GM18909 (cell line): ENCODE results near the gene C9orf57.
"Not testable (repeated sequence)": the region's sequence is repeated elsewhere in the genome, so short reads cannot be mapped to it uniquely, and the experiment has no call there.

Experiments
- ATAC-seq: cut with Tn5 transposase; IDR thresholded peaks from one replicate; pipeline ENCODE4 v1.9.1; 2021; ENCODE audit warnings: mild to moderate bottlenecking; ENCODE audit not compliant: unreplicated experiment, poor library complexity

C9orf57 gene

DNA sequence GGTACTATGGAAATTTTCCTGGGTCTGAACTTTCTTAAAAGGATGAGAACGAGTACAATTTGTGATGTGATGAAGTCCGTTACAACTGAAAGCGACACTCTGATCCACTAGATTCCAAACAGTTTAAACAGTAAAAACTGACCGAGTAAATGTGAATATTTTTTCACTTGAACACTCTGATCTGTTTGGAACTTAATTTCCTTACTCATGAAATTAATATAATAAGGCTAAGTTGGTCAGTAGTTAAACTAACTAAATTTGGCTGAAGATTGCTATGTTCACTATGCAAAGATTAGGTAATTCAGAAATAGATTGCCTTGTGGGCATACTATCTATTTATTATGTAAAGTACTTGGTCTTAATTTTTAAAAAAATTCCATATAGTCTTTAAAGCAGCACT lies at the start of gene C9orf57:
Gene C9orf57, minus strand, starts transcription at position 101 of the 400 bp plus-strand sequence. CDS start 1,282 bp downstream, outside the sequence.
- no peak for ATAC-seq

- no peak for ATAC-seq
Observed at GRCh38 chr9:72102520-72102919, 42.1 kb upstream of the C9orf57 start.

DNA sequence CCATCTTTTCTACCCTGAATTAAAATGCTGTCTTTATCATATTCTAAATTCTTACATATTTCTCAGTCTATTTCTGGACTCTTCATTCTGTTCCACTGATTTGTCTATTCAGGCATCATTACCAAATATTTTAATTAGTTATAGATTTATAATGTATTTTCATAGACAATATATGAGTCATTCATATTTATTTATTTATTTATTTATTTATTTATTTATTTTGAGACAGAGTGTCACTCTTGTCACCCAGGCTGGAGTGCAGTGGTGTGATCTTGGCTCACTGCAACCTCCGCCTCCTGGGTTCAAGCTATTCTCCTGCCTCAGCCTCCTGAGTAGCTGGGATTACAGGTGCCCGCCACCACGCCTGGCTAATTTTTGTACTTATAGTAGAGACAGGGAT lies 35.1 kb upstream of the C9orf57 start:
- ATAC-seq: not testable (repeated sequence)

DNA sequence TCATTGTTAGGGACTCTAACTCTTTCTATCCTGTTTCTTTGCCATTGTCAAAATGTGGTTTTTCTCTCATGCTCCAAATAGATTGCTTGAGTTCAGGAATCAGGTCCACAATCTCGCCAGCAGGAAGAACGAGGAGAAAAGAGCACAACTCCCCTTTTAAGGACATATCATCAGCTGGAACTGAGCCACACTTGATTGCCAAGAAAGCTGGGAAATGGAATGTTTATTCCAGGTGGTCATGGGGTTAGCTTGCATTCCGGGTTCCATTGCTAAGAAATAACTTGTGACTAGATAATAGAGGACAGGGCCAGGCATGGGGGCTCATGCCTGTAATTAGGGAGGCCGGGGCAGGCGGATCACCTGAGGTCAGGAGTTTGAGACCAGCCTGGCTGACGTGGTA lies 32.4 kb upstream of the C9orf57 start:
- no peak for ATAC-seq

DNA sequence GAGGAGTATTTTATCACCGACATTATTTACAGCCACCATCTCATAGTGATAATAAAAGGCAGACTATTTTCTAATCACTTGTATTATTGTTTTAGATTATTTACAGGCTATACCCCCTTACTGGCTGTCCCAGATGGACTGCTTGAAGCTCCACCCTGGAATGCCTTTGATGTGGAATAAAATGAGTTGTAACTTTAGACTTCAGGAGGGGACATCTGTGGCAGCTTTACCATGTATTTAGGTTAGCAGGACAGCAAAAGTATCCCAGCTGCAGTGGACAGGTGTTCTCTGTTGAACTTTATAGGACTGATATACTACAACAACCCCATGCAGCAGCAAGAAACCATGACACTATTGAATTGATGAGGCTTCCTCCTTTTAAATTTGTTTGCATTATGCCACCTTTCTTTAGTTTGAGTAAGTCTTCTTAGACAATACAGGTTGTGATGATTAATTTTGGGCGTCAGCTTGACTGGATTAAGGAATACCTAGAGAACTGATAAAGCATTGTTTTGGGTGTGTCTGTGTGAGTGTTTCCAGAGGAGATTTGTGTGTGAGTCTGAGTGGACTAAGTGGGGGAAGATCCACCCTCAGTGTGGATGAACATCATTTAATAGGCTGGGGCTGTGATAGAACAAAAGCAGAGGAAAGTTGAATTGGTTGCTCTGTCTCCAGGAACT lies 29.2 kb upstream of the C9orf57 start:
- ATAC-seq: no peak

DNA sequence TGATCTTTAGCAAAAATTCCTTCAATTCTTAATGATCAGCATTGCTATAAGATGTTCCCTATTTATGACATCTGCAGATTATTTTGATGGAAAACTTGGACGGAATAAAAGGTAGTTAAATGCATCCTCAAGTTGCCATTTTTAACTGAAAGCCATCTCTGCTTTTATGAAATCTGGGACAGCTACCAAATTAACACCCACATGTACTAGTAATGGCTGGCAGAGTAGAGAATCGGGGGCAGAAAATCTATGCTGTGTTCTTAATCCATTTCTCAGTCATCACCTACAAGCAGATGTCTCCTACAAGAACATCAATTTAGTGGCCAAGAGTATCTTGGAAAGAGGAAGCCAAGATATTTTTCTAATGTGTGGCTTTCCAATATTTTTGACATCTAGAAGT lies 22.1 kb upstream of the C9orf57 start:
- no peak for ATAC-seq

- ATAC-seq: not testable (repeated sequence)
Observed at GRCh38 chr9:72074666-72075065, 14.3 kb upstream of the C9orf57 start.

GRCh38 chr9:72065076-72065475 lies 4.7 kb upstream of the C9orf57 start:
- ATAC-seq: no peak

DNA sequence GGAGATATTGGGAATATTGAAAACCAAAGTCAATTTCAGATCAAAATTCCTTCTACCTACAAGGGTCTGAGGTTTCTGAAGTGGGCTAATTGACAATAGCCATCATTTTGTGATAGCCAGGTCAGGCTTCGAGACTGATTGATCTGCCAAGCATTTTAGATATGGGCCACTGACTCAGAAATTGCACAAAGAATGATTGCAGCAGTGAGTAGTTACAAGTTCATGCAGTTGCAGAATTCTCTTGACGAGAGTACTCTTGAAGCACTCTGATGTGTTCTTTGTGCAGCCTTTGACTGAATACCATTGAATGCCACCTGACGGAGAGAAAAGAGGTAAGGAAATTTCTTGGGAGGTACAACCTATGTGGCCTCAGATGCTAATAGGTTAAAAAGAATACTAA lies 8.3 kb downstream of the C9orf57 start:
- ATAC-seq: no peak

GRCh38 chr9:72048850-72049249 lies 11.6 kb downstream of the C9orf57 start:
- ATAC-seq: no peak

- ATAC-seq: no peak
Observed at GRCh38 chr9:72046630-72047456, 13.6 kb downstream of the C9orf57 start.

- no peak for ATAC-seq
Observed at GRCh38 chr9:72044095-72044494, 16.3 kb downstream of the C9orf57 start.

- ATAC-seq: no peak
Observed at GRCh38 chr9:72043576-72043975, 16.8 kb downstream of the C9orf57 start.

- no peak for ATAC-seq
Observed at GRCh38 chr9:72042928-72043327, 17.5 kb downstream of the C9orf57 start.

DNA sequence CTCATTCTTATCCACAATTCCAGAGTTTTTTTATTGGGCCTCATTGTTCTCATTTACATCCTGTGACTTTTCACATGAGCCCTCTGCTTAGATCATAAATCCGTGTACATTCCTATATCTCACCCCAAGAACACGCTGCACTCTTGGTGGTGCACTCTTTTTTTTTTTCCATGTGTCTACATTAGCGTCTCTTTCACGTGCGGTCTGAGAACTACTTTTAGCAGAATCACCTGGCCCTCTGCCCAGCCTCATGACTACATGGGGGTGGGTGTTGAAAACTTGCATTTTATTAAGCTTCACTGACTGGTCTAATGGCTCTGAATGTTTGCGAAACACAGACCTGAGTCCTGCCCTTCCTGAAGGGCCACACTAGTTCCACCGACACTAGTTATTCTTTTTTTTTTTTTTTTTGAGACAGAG lies 18.6 kb downstream of the C9orf57 start:
- ATAC-seq: peak; percentile 39

GRCh38 chr9:72041369-72041768 lies 19.0 kb downstream of the C9orf57 start:
- no peak for ATAC-seq

DNA sequence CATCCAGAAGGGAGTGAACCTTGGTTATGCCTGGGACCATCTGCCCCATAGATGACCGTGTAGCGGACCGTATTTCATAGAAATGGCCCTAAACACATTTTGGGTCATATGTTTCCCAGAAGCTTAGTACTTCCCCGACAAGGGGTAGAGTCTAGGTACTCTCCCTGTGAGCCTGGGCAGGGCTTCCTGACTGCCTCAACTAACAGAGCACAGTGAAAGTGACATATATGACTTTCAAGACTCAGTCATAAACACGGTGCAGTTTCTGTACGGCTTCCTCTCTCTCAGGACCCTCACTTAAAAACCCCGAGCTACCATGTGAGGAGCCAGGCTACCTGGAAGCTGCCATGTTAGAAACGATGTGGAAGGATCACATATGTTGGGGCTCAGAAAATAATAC lies 20.9 kb downstream of the C9orf57 start:
- ATAC-seq: peak; percentile 40

- peak; percentile 68 for ATAC-seq
Observed at GRCh38 chr9:72038890-72039410, 21.5 kb downstream of the C9orf57 start.

GRCh38 chr9:72038408-72038807 lies 22.0 kb downstream of the C9orf57 start:
- ATAC-seq: no peak

- no peak for ATAC-seq
Observed at GRCh38 chr9:72037571-72037970, 22.8 kb downstream of the C9orf57 start.

- ATAC-seq: no peak
Observed at GRCh38 chr9:72030767-72031166, 29.6 kb downstream of the C9orf57 start.
